Measurements from ENCODE around the gene CTU1.

Gene CTU1

DNA sequence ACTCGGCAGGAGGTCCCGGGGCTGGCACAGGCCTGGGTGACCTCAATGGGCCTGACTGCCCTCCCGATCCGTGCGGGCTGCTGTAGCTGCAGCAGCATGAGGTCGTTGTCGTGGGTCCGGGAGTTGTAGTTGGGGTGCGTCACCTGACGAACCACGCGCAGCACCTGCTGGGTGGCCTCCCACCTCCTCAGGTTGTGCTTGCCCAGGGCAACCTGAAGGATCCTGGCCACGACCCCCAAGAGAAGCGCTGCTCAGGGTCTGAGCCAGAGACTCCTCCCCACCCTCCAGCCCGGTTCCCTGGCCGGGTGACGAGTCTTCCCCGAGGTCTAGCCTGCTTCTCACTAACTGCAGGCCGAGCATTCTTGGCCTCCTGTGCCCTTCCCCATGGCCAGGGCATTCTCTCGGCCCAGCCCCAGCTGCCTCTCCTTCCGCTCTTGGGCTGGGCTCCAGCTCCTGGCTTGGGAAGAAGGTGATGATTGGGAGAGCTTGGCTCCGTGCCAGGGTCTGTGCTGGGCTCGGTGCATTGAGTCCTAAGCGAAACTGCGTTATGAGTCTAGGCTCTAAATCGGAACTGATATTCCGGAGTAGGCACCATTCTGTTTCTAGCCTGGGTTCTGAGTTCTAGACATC is 28.6 kb downstream of the CTU1 start:
- DNase-seq: no peak

DNA sequence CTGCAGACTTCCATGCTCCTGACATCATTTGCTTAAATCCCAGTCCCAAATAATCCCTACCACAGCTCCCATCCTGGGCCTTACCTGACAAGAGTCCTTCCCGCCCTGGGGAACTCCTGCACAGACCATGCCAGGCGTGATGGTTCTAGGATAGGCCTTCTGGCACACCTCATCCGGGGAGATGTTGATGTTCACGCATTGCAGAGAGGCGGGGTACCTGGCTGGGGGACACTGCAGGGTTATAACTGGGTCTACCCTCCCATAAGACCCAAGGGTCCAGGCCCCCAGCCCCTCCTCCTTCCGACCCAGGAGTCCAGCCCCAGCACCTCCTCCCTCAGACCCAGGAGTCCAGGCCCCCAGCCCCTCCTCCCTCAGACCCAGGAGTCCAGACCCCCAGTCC is 29.5 kb downstream of the CTU1 start:
- no peak for DNase-seq

DNA sequence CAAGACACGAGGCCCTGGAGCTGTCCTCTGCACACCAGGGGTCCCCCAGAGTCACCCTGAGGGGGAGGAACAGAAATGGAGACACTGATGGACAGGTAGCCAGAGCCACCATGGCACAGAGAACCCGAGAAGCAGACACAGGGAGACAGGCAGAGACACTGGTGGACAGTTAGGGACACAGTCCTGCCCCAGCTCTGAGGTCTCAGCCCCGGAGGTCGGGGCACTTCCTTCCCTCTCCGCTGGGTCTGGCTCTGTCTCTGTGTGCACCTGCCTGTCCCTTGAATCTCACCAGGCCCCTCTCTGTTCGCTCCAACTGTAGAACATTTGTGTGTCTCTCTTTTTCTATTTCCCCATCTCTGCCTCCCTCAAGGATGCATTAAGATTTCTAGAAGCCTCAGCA is 30.1 kb downstream of the CTU1 start:
- DNase-seq: no peak

DNA sequence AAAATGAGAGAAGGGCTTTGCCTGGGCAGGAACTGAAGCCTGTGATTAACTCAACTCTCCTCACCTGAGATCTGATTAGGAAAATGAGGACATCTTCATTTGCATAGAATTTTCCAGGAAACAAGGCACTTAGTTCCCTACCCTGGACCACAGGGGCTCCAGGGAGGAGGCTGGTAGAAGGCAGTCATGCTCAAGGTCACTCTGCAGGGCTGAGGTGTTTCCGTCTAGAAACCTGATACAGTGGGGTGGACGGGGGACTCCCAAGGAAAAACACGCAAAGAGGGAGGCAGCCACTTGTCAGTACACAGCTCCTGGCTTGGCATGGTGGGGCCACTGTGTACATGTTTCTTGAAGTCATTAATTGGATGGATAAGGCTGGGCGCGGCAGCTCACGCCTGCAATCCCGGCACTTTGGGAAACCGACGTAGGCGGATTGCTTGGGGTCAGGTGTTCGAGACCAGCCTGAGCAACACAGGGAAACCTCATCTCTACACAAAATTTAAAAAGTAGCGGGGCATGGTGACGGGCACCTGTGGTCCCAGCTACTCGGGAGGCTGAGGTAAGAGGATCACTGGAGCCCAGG is 31.5 kb downstream of the CTU1 start:
- no peak for DNase-seq

DNA sequence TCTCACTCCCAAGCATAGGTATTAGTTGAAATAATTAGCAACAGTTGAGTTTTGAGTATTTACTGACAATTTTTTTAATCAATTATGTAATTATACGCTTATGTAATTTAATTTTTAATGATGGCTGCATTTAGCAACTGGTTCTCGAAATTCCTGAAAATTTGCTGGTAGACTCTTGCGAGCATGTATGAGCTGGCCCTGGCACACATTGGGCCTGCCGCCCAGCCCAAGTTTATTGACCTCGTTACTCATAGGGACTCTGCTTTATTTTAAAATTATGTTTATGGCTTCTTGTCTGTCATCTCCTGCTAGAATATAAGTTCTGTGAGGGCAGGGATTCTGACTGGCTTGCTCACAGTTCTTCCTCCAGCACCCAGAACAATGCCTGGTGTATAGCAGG is 32.2 kb downstream of the CTU1 start:
- no peak for DNase-seq

DNA sequence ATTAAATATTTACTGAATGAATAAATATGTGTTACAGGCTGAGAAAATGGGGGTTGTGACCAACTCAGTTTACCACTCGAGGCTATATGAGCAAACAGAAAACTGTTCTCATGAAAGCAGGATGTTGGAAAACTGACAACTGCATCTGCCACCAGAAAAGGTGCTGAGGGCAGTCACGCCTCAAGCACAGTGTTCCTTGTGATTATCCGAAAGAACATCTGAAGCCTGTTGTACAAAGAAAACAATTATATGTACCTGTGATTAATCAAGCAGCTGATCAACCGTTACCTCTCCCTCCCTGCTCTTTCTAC is 37.2 kb downstream of the CTU1 start:
- no peak for DNase-seq

DNA sequence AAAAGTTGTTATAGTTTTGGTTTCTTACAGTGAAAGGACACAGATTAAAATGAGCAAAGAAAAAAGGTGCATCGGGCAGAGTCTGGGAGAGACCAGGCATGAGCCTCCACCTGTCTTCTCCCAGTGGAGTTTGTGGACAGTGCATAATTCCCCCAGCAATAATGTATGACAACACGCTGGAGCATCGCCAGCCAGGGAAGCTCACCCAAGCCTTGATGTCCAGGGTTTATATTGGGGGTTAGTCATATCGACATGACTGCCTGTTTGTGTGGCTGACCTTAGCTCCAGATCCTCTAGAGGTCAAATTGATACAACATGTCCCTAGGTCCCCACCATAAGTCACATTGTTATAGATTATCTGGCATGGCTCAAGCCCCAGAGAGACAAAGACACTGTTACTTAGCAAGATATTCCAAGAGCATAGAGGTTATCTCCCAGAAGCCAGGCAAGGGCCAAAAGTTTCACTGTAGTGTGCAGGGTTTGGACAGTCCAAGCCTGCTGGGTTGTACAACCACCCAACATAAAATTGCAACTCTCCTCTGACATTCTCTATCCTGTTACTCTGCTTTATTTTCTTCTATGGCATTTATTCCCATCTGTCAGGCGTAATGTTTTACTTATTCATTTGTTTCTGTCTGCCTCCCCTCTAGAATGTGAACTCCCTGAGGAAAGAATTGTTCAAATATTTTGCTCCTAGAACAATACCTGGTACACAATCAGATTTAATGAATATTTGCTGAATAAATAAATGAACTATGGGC is 37.7 kb downstream of the CTU1 start:
- DNase-seq: no peak

DNA sequence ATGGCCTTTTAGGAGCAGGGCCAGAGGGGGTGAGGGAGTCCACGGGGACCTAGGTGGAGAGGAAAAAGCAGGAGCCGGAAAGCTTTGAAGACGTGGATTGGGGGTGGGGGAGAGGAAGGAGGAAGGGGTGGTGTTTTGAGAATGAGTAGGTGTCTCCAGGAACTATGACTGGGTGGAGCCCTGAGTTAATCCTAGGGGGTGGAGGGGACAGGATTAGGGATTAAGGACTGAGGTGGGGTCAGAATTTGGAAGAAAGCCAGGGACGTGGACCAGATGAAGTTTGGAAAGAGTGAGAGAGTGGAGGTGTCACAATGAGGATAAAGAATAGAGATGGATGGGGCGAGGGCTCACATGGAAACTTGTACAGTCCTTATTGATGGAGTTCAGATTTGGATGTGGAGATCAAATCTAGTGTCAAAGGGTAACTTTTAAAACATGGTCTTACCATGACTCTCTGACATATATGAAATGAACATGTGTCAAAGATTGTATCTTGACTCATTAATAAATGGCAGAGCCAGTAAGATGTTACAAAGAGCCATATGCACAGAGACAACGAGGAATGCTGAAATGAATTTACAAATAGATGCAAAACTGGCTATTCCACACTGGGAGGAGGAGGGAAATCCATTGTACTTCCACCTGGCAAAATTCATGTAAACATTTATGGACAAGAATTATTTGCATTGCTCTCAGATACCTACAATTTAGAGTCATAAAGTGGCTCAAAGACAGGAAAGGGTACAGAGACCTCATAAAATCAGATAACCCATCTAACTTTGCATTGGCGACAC is 41.6 kb downstream of the CTU1 start:
- no peak for DNase-seq

DNA sequence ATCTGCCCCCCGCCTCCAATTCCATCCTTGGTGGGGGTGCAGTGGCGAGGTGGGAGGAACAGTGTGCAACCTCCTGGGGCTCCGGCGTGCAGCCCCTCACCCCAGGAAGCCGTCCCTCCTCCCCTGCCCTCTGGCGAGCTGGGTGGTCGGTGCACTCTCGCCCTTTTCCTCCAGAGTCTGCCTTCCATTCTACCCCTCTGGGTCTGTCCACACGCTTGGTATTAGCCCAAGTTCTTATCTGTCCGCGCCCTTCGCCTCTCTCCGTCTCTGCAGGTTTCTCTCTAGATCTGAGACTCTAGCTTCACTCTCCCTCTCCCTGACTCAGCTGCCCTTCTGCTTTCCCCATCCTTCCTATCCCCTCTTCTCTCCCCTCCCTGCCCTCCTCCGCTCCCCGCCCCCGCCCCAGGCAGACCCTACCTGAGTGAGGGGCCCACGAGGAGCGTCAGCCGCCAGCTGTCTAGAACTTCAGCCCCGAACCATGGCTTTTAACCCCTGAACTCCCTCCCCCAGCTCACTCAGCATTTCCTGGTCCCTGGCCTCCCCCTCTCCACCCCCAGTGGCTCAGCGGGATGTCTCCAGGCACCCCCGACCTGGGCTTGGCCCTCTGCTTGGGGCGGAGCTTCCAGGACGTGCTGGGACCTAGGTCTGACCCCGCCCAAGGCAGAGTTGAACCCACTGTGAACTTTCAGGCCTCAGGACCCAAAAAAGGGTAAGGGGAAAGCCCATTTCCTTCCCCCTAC is 42.8 kb downstream of the CTU1 start:
- DNase-seq: no peak

DNA sequence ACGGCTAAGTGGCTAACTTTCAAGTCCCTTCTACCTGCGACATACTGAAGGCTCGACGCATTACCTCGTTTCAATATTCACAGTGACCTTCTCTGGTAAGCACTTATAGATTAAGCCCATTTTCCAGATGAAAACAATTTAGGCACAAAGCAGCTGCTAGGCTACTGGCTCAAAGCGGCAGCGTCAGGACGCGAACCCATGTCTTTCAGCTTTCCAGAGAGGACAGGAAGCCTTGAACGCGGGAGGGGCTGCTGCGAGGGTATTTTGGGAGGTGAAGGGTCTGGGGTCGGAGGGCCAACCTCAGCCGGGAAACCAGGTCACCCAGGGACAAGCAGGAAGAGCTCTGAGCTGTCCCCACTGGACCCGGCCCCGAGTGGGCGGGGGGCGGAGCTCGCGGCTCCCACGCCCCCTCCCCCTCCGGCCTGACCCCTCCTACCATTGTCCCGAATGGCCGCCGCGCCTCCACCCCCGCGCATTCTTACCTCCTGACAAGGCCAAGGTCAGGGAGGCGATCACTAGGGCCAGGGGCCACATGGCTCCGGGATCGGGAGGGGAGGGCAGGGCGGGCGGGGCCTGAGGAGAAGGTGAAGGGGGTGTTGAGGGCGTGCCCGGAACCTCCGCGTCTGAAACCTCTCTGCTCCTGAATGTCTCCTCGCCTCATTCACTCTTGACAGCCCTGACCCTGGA is 43.5 kb downstream of the CTU1 start, which contains the start of gene KLK13:
KLK13 (minus strand) TSS at position 559 of the 687 bp plus-strand sequence; CDS start at position 534, 25 bp downstream.
- DNase-seq: no peak

DNA sequence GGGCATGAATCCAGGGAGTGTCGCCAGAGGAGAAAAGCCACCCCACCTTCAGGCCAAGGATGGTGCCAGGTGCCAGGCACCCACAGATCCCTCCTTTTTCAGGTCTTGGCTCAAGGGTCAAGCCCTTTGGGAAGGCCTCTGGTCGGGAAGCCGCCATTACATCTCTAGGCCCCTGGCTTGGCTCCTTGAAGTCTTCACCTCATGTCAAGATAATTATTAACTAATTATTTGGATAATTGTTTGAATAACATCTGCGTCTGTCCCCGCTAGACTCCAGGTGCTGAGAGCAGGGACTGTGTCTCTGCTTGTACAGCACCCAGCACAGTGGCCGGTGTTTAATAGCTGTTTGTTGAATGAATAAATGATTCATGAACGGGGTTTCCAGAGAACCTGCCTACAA is 44.5 kb downstream of the CTU1 start:
- DNase-seq: no peak

DNA sequence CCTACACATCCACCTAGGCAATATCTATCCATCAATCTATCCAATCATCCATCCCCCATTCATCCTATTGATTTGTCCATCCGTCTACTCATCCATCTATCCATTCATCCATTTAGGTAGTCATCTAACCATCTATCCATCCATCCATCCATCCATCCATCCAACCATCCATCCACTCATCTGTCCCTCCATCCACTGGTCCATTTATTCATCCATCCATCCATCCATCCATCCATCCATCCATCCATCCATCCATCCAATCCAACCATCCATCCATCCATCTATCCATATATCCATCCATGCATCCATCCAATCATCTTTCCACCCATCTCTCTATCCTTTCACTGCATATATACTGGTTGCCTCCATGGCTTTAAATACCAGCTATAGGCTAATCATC is 47.2 kb downstream of the CTU1 start:
- DNase-seq: no peak

DNA sequence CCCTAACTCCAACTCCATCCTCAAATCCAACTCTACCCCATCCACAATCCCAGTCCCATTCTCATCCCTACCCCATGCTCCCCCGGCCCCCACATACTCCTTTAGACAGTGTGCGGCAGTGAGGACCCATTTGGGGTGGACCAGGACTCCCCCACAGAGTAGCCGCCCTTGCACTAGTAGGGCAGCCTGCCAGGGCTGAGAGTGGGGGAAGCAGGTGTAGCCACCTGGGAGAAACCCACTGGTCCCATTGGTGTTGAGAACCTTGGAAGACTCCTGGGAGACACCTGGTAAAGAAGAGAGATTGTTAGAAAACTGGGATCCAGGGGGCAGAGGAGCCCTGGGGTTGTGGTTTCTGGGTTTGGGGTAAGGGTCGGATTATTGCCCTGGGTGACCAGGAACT is 47.9 kb downstream of the CTU1 start:
- DNase-seq: no peak

DNA sequence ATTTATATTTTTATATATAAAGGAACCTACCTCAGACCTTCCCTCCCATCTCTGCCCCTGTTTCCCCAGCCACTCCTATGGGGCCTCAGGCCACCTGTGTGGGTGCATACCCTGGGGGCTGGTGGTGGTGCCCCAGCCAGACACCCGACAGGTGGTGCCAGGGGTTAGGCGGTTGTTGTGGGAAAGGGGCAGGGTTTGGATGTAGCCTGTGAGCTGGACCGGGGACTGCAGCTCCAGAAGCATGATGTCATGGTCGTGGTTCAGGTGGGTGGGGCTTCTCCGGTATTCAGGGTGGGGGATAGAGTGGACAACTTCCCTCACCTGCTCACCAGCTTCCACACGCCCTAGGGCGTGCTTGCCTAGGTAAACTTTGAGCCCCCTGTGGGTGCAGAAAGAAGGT is 48.5 kb downstream of the CTU1 start:
- DNase-seq: no peak

DNA sequence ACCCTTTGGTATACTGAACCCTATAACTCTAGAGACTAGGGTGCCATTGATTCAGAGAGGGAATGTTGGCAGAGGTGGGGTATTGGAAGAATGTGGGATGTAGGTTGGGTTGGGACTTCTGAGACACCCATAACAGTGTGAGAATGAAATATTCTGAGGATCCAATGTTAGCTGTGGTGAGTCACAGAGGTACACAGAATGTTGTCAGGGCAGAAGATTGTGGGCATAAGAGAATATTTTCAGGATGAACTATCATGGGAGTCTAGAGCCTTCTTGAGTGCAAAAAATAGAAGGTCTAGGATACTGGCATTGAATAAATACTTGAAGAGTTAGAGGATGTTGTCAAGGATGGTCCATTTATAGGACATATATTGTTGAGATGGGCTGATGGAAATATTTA is 52.3 kb downstream of the CTU1 start:
- DNase-seq: no peak

Measured in NCI-H446 treated with DMSO at 0.1 percent for 48 hours (cell line).